ENCODE data around the gene GAK.
"Not testable (repeated sequence)": the region's sequence is repeated elsewhere in the genome, so short reads cannot be mapped to it uniquely, and the experiment has no call there.

Gene GAK

GRCh38 chr4:821181-821591, 110.9 kb downstream of the GAK start:
- no peak overlapping the region for H3K4me3 ChIP-seq (ENCODE audit: low read depth, low read length)

- no peak overlapping the region for H3K4me3 ChIP-seq (ENCODE audit: low read depth, low read length)
Measured at GRCh38 chr4:820230-821172, 111.6 kb downstream of the GAK start.

- no peak overlapping the region for H3K4me3 ChIP-seq (ENCODE audit: low read depth, low read length)
Measured at GRCh38 chr4:819401-820229, 112.5 kb downstream of the GAK start.

GRCh38 chr4:818106-818921, 113.8 kb downstream of the GAK start:
- no peak overlapping the region for H3K4me3 ChIP-seq (ENCODE audit: low read depth, low read length)

- H3K4me3 ChIP-seq (ENCODE audit: low read depth, low read length) = no peak overlapping the region
Measured at GRCh38 chr4:815464-816146, 116.5 kb downstream of the GAK start.

GRCh38 chr4:814312-814850, 117.7 kb downstream of the GAK start:
- H3K4me3 ChIP-seq (ENCODE audit: low read depth, low read length) = no peak overlapping the region

GRCh38 chr4:813900-814299, 118.2 kb downstream of the GAK start:
- H3K4me3 ChIP-seq (ENCODE audit: low read depth, low read length) = no peak overlapping the region

GRCh38 chr4:808860-809570, 123.1 kb downstream of the GAK start:
- no peak overlapping the region for H3K4me3 ChIP-seq (ENCODE audit: low read depth, low read length)

- no peak overlapping the region for H3K4me3 ChIP-seq (ENCODE audit: low read depth, low read length)
Measured at GRCh38 chr4:807792-808191, 124.3 kb downstream of the GAK start.

GRCh38 chr4:806979-807378, 125.1 kb downstream of the GAK start:
- not testable (repeated sequence) for H3K4me3 ChIP-seq (ENCODE audit: low read depth, low read length)

GRCh38 chr4:804804-805203, 127.3 kb downstream of the GAK start:
- no peak overlapping the region for H3K4me3 ChIP-seq (ENCODE audit: low read depth, low read length)

GRCh38 chr4:803884-804283, 128.2 kb downstream of the GAK start:
- H3K4me3 ChIP-seq (ENCODE audit: low read depth, low read length) = no peak overlapping the region

- no peak overlapping the region for H3K4me3 ChIP-seq (ENCODE audit: low read depth, low read length)
Measured at GRCh38 chr4:801436-802124, 130.5 kb downstream of the GAK start.

Measured in iPS-11a (cell line).